Measurements from ENCODE around the gene PDE6G.

- TF ChIP-seq ZNF274 (IDR thresholded peaks at IDR 0.05; ENCODE audit: low read length) (no peak), ZNF274 (tag by site-specific recombination; IDR thresholded peaks at IDR 0.05; ENCODE audit: borderline replicate concordance) (no peak), MZF1 (tag by site-specific recombination; IDR thresholded peaks at IDR 0.05; ENCODE audit: borderline replicate concordance) (no peak)
Measured at GRCh38 chr17:81644976-81645952, 11.1 kb downstream of the PDE6G start.
